ENCODE measurements around the gene EFNB1. TPM values are rescaled to one million over a fixed set of nuclear protein-coding genes. Genes with fewer than 3 reads are reported as not detected.

EFNB1 gene
- total and polyA plus RNA-seq, 2 of the 8 experiments (the other 6 are each of a cell fraction or from before 2014, with no cell fraction given) = 2.3 to 5.4 TPM

DNA sequence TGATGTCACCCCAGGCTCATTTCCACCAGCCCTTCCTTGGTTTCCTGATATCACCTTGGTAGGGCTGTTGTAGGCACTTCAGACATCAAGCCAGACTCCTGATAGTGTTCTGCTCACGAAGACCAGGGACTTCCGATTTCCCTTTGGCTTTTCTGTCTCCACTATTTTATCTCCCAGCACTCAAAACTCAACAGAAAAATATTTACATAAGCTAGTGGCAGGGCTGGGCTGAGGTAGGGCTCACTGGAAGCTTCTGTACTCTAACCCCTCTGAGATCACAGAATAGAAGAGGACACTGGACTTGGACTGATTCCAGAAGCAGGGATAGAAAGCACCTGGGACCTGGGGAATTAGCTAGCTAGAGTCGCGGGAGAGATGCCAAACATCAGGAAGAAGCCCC lies 34.4 kb upstream of the EFNB1 start:
- Histone ChIP-seq H2BK15ac (ENCODE audit: low read length) (no peak overlapping the region), H4K20me1 (replicated peaks in 1 of 2; ENCODE audit: control insufficient read depth in 1 of 2, insufficient read depth in 2 of 2, low read length in 2 of 2) (no peaks in the 10 kb centered on the region), H3K27me3 (replicated peaks in 1 of 4; ENCODE audit: control insufficient read depth in 3 of 4, extremely low read depth in 1 of 4, insufficient read depth in 3 of 4, low read length in 3 of 4) (no peaks in the 10 kb centered on the region), H3K23ac (ENCODE audit: insufficient read length) (no peak overlapping the region), H3K79me1 (ENCODE audit: low read depth, low read length) (no peaks in the 10 kb centered on the region), H3K4me3 (ENCODE audit: extremely low read depth in 1 of 4, insufficient read depth in 2 of 4, low read depth in 3 of 4, low read length in 4 of 4) (no peak overlapping the region), H2AK5ac (ENCODE audit: low read depth, low read length) (no peak overlapping the region), H4K8ac (ENCODE audit: extremely low read depth, insufficient read depth, low read length) (no peak overlapping the region), H3K79me2 (ENCODE audit: control insufficient read depth in 1 of 2, insufficient read depth in 2 of 2, low read length in 2 of 2) (no peaks in the 10 kb centered on the region), H3K4me1 (replicated peaks in 1 of 4; ENCODE audit: control insufficient read depth in 3 of 4, insufficient read depth in 4 of 4, low read length in 3 of 4) (no peaks in the 10 kb centered on the region), H3K27ac (ENCODE audit: low read depth, low read length) (no peak overlapping the region), H2BK20ac (ENCODE audit: low read length) (no peak overlapping the region), H3K36me3 (ENCODE audit: control insufficient read depth in 2 of 4, insufficient read depth in 4 of 4, low read length in 3 of 4) (no peaks in the 10 kb centered on the region), H3K56ac (replicated peaks; ENCODE audit: insufficient read length, low read depth, low read length) (no peak overlapping the region), H2BK120ac (replicated peaks; ENCODE audit: low read depth, low read length) (no peak overlapping the region), H2BK12ac (ENCODE audit: low read depth, low read length) (no peak overlapping the region), H2BK5ac (ENCODE audit: low read depth, low read length) (no peak overlapping the region), H3K4ac (replicated peaks; ENCODE audit: insufficient read length, low read depth, low read length) (no peak overlapping the region), H4K5ac (ENCODE audit: insufficient read length, low read depth, low read length) (no peak overlapping the region), H3K23me2 (ENCODE audit: low read depth, low read length) (no peaks in the 10 kb centered on the region), H2AFZ (ENCODE audit: low read length) (no peak overlapping the region), H3K4me2 (ENCODE audit: insufficient read depth in 1 of 2, low read depth in 2 of 2, low read length in 2 of 2) (no peak overlapping the region), H3K14ac (ENCODE audit: insufficient read length) (no peak overlapping the region), H3K9me3 (ENCODE audit: insufficient read depth in 2 of 2, low read depth in 1 of 2, low read length in 1 of 2) (peaks cover 6 to 12% of the 10 kb centered on the region in 2 experiments; a peak in 3 of 4 replicates), H3K9ac (replicated peaks in 1 of 4; ENCODE audit: extremely low read depth in 1 of 4, low read depth in 3 of 4, low read length in 3 of 4) (no peak overlapping the region), H4K91ac (replicated peaks; ENCODE audit: insufficient read length, low read length) (no peak overlapping the region), H3K18ac (ENCODE audit: extremely low read depth, low read length) (no peak overlapping the region)
- WGBS, 2 experiments (ENCODE audit: extremely low coverage in 1 of 2, insufficient coverage in 1 of 2, insufficient read length in 1 of 2, insufficient replicate concordance in 2 of 2, low coverage in 1 of 2, low lambda C conversion rate in 2 of 2, missing lambda C conversion rate in 1 of 2) = 97% methylated on average over 4 of the region's 4 CpGs; no CpG with 5 or more reads in 1 of the 2 experiments
- FAIRE-seq (no peak), DNase-seq (ENCODE audit: low read depth in 1 of 2, low spot score in 2 of 2) (no peak)
- ChIA-PET POLR2A (ENCODE audit: partially characterized antibody) (no interaction called here), CTCF (ENCODE audit: partially characterized antibody) (interaction anchor here (6.3 kb wide), 1 partner anchor 13 kb away, joined by 21 read pairs; no protein-coding TSS in a partner anchor)
- no peak for TF ChIP-seq SIN3A (conservative IDR thresholded peaks at IDR 0.05 in 1 of 2, IDR thresholded peaks at IDR 0.05 in 1 of 2; ENCODE audit: low read depth in 1 of 2, low read length in 2 of 2)
- TF ChIP-seq SUZ12 (IDR thresholded peaks at IDR 0.05; ENCODE audit: low read length) = no peak
- TF ChIP-seq, protein P1, sequence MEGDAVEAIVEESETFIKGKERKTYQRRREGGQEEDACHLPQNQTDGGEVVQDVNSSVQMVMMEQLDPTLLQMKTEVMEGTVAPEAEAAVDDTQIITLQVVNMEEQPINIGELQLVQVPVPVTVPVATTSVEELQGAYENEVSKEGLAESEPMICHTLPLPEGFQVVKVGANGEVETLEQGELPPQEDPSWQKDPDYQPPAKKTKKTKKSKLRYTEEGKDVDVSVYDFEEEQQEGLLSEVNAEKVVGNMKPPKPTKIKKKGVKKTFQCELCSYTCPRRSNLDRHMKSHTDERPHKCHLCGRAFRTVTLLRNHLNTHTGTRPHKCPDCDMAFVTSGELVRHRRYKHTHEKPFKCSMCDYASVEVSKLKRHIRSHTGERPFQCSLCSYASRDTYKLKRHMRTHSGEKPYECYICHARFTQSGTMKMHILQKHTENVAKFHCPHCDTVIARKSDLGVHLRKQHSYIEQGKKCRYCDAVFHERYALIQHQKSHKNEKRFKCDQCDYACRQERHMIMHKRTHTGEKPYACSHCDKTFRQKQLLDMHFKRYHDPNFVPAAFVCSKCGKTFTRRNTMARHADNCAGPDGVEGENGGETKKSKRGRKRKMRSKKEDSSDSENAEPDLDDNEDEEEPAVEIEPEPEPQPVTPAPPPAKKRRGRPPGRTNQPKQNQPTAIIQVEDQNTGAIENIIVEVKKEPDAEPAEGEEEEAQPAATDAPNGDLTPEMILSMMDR (IDR thresholded peaks at IDR 0.05; ENCODE audit: control extremely low read depth in 1 of 3, insufficient read depth in 1 of 3, low read depth in 1 of 3, low read length in 3 of 3) = no peak
- no peak for TF ChIP-seq KDM4A (IDR thresholded peaks at IDR 0.05; ENCODE audit: low read depth, low read length, severe bottlenecking)
- TF ChIP-seq, protein P2, sequence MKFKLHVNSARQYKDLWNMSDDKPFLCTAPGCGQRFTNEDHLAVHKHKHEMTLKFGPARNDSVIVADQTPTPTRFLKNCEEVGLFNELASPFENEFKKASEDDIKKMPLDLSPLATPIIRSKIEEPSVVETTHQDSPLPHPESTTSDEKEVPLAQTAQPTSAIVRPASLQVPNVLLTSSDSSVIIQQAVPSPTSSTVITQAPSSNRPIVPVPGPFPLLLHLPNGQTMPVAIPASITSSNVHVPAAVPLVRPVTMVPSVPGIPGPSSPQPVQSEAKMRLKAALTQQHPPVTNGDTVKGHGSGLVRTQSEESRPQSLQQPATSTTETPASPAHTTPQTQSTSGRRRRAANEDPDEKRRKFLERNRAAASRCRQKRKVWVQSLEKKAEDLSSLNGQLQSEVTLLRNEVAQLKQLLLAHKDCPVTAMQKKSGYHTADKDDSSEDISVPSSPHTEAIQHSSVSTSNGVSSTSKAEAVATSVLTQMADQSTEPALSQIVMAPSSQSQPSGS (IDR thresholded peaks at IDR 0.05; ENCODE audit: low read length) = no peak
- TF ChIP-seq, protein P3, sequence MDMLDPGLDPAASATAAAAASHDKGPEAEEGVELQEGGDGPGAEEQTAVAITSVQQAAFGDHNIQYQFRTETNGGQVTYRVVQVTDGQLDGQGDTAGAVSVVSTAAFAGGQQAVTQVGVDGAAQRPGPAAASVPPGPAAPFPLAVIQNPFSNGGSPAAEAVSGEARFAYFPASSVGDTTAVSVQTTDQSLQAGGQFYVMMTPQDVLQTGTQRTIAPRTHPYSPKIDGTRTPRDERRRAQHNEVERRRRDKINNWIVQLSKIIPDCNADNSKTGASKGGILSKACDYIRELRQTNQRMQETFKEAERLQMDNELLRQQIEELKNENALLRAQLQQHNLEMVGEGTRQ (IDR thresholded peaks at IDR 0.05; ENCODE audit: low read length) = no peak
- no peak for TF ChIP-seq CHD2 (IDR thresholded peaks at IDR 0.05; ENCODE audit: low read length)
